ENCODE data around the gene SREBF2. TPM values are rescaled to one million over a fixed set of nuclear protein-coding genes. Genes with fewer than 3 reads are reported as not detected.

Gene SREBF2
- total and polyA plus RNA-seq, 10 of the 15 experiments (the other 5 are each of a cell fraction or from before 2014, with no cell fraction given), result 2.4 to 177 (median 78.8) TPM

- TF ChIP-seq HSF1 (IDR thresholded peaks at IDR 0.05; ENCODE audit: low read depth, low read length), result no peak
- TF ChIP-seq, protein P1, sequence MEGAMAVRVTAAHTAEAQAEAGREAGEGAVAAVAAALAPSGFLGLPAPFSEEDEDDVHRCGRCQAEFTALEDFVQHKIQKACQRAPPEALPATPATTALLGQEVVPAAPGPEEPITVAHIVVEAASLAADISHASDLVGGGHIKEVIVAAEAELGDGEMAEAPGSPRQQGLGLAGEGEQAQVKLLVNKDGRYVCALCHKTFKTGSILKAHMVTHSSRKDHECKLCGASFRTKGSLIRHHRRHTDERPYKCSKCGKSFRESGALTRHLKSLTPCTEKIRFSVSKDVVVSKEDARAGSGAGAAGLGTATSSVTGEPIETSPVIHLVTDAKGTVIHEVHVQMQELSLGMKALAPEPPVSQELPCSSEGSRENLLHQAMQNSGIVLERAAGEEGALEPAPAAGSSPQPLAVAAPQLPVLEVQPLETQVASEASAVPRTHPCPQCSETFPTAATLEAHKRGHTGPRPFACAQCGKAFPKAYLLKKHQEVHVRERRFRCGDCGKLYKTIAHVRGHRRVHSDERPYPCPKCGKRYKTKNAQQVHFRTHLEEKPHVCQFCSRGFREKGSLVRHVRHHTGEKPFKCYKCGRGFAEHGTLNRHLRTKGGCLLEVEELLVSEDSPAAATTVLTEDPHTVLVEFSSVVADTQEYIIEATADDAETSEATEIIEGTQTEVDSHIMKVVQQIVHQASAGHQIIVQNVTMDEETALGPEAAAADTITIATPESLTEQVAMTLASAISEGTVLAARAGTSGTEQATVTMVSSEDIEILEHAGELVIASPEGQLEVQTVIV (IDR thresholded peaks at IDR 0.05; ENCODE audit: borderline replicate concordance, partially characterized antibody), result no peak
- TF ChIP-seq LARP7 (IDR thresholded peaks at IDR 0.05), result peak; percentile 46; the same call in 1 of the 2 replicates
These were observed 81.1 kb downstream of the SREBF2 start (continued) for GRCh38 chr22:41913842-41914534.

DNA sequence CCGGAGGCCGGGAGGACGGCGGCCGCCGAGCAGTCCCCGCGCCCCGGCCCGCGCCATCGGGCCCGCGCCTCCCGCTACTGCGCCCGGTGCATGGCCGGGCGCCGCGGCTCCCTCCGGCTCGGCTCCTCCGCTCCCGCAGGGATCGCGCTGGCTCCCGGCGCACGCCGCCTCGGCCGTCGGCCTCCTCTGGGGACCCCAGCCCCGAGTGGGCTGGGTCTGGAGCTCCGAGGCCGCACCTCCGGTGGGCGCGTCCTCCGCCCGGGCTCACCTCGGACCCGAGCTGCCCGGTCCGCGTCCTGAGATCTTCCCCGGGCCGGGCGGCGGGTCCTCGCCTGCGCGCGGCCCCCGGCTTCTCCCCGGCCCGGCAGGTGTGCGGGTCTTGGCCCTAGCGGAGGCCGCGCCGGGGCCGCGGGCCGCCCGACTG lies 81.7 kb downstream of the SREBF2 start:
- no peak for DNase-seq (ENCODE audit: low read depth, low spot score)
- no TSS peak for BruUV-seq (replicated peaks)
- ChIA-PET POLR2A (interaction anchor here (0.6 to 15.3 kb wide), 7 partner anchors 9 to 114 kb away, joined by 3 to 599 read pairs (median 4); partner anchors contain the start of gene CCDC134), CTCF (interaction anchor here (2.0 kb wide), 1 partner anchor 52 kb away, joined by 4 read pairs; no protein-coding TSS in a partner anchor), SMC1A (ENCODE audit: uncharacterized antibody, unreplicated experiment) (interaction anchor here (1.5 kb wide), 1 partner anchor 26 kb away, joined by 5 read pairs; no protein-coding TSS in a partner anchor), RAD21 (ENCODE audit: unreplicated experiment) (interaction anchor here (0.7 to 5.8 kb wide), 5 partner anchors 11 to 52 kb away, joined by 3 to 40 read pairs (median 3); partner anchors contain the start of gene TNFRSF13C)
- in situ Hi-C loops (cut with MboI) (no loop called here), intact Hi-C loops (cut with micrococcal nuclease; ENCODE audit: unreplicated experiment) (no loop called here)
- ATAC-seq, result no peak
- Histone ChIP-seq H3K36me3 (ENCODE audit: control insufficient read depth in 2 of 2, insufficient read depth in 2 of 2, low read length in 1 of 2) (no peaks in the 10 kb centered on the region), H3K4me1 (ENCODE audit: control insufficient read depth, insufficient read depth, low read length) (peaks cover 36% of the 10 kb centered on the region), H2AFZ (ENCODE audit: control insufficient read depth, low read depth, low read length) (peak overlapping the region; percentile 33), H3K9ac (ENCODE audit: control insufficient read depth, insufficient read depth, low read length) (peak overlapping the region; percentile 34; the same call in 1 of the 2 replicates), H3K79me2 (ENCODE audit: control insufficient read depth, insufficient read depth, low read length) (no peaks in the 10 kb centered on the region), H4K20me1 (ENCODE audit: control insufficient read depth, insufficient read depth) (peaks cover 6% of the 10 kb centered on the region; the same call in 1 of the 2 replicates), H3K4me2 (ENCODE audit: control insufficient read depth, insufficient read depth) (peak overlapping the region; percentile 89), H3K27ac (ENCODE audit: control insufficient read depth, insufficient read depth) (no peak overlapping the region), H3K9me3 (replicated peaks; ENCODE audit: control insufficient read depth, insufficient read depth, low read length) (no peaks in the 10 kb centered on the region), H3K4me3 (peak overlapping the region; percentile 55; the same call in 1 of the 2 replicates), H3K27me3 (replicated peaks in 1 of 2; ENCODE audit: control insufficient read depth in 2 of 2, insufficient read depth in 2 of 2, low read length in 1 of 2) (peaks cover 6 to 12% of the 10 kb centered on the region in 2 experiments; a peak in 3 of 4 replicates)
- no peak for FAIRE-seq
- WGBS (ENCODE audit: insufficient coverage, insufficient replicate concordance, low lambda C conversion rate, missing lambda C conversion rate), result 2% methylated on average over 27 of the region's 67 CpGs
- TF ChIP-seq ETV6 (conservative IDR thresholded peaks at IDR 0.05 in 1 of 2, IDR thresholded peaks at IDR 0.05 in 1 of 2; ENCODE audit: borderline replicate concordance in 1 of 2, low read depth in 1 of 2) (no peak), CBX5 (IDR thresholded peaks at IDR 0.05; ENCODE audit: low read depth) (no peak), NR2F1 (conservative IDR thresholded peaks at IDR 0.05) (no peak), SREBF1 (IDR thresholded peaks at IDR 0.05; ENCODE audit: low read length) (no peak), MAX (IDR thresholded peaks at IDR 0.05; ENCODE audit: low read depth, low read length) (no peak), SPI1 (IDR thresholded peaks at IDR 0.05; ENCODE audit: borderline replicate concordance, insufficient read depth, low read depth, low read length) (no peak), CEBPB (IDR thresholded peaks at IDR 0.05; ENCODE audit: borderline replicate concordance in 1 of 2, low read depth in 2 of 2, low read length in 2 of 2) (no peak), NFYA (IDR thresholded peaks at IDR 0.05; ENCODE audit: borderline replicate concordance, low read depth, low read length) (no peak), MEF2B (IDR thresholded peaks at IDR 0.05; ENCODE audit: partially characterized antibody, poor library complexity, severe bottlenecking) (no peak), CREB1 (IDR thresholded peaks at IDR 0.05; ENCODE audit: low read depth) (no peak), NKRF (conservative IDR thresholded peaks at IDR 0.05) (peak; percentile 16; the same call in 1 of the 2 replicates)
